HG02981 (cell line): ENCODE measurements around the gene KIFAP3.

Experiments
- ATAC-seq: cut with Tn5 transposase; IDR thresholded peaks from one replicate; pipeline ENCODE4 v1.9.1; 2021; ENCODE audit warnings: mild to moderate bottlenecking, moderate library complexity; ENCODE audit not compliant: unreplicated experiment

KIFAP3 gene

GRCh38 chr1:169999331-169999741 is 75.2 kb downstream of the KIFAP3 start:
- no peak for ATAC-seq

DNA sequence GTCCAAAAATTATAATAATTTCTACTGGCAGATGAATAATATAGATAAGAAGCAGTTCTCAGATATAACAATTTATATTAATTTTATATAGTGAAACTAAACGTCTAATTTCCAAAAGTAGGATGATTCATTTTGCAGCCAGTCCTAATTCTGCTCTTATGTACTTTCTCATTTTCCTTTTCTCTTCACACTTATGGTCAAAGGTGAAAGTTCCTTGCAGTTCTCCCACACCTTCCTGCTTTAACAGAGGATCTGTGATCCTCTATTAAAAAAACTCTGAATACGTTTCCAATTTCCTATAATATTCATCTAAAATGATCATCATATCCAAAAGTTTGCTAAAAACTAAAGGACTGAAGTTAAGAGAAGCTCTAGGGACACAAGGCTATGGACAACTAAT is 78.5 kb downstream of the KIFAP3 start:
- no peak for ATAC-seq

DNA sequence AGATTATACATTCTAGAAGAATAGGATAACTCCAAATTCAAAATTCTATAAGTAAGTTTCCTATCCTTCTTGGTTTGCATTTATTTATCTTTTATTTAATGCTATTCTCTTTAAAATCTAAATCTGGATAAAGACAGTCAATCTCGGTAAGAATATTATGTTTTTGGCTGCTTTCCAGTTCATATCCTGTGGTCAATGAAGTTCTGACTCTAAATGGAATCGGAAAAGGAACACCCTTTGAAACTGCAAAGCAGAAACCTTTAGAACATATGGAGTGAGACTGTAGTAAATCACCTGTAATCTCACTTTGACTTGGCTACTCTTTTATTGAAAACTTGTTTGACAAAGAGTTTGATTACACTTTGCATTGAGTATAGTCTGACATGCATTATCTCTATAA is 85.2 kb downstream of the KIFAP3 start:
- ATAC-seq = no peak

DNA sequence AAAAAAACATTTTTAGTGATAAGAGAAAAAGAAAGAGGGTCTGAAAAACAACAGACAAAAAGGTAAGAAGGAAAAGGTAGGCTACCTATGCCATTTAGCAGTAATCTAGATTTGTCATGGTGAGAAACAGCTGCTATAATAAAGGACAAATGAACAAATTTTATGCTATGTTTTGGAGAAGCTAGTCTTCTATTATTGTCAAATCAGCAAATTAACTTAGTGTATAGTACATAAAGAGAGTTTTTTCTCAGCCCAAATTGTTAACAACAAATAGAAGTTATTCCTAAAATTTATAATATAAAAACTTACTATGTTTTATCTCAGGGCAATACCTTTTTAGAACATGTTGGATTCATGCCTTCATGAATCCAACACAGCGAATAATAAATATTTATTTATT is 88.7 kb downstream of the KIFAP3 start:
- ATAC-seq = no peak

- no peak for ATAC-seq
These were observed 100.4 kb downstream of the KIFAP3 start for GRCh38 chr1:169974067-169974466.

DNA sequence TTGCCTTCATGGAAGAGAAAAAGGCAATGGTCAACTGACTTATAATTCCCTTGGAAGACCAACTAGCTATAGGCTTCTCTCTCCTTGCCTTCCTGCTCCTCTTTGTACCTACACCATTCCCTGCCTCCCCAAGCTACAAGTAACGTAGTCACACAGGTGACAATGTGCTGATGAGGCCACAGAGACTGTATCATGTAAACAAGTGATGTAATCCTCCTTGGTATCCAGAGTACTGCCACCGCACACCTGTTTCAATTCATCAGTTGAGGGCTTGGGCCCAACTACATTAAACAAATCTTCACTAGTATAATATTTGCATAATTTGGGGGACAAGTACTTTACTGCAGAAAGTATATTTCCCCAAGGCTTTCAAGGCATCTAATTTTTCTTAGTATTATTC is 104.4 kb downstream of the KIFAP3 start:
- ATAC-seq = no peak

GRCh38 chr1:169968174-169968573 is 106.3 kb downstream of the KIFAP3 start:
- no peak for ATAC-seq

- no peak for ATAC-seq
These were observed 110.3 kb downstream of the KIFAP3 start for GRCh38 chr1:169964206-169964605.

DNA sequence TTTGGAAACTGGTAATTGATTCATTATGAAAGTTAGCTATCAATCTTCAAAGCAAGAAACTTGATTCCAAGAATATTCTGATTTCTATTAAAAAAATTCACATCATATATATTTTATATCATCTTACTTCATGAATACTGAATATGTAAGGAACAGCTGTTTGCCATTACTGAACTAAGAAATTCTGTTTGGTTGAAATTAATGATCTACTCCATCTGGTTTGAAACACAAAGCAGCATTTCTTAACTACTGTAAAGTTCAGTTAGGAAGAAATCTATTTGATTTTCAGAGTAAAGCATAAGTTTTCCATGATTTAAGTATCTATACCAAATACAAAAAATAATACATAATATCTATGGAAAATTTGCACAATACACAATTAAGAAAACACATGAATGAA is 114.8 kb downstream of the KIFAP3 start:
- no peak for ATAC-seq

DNA sequence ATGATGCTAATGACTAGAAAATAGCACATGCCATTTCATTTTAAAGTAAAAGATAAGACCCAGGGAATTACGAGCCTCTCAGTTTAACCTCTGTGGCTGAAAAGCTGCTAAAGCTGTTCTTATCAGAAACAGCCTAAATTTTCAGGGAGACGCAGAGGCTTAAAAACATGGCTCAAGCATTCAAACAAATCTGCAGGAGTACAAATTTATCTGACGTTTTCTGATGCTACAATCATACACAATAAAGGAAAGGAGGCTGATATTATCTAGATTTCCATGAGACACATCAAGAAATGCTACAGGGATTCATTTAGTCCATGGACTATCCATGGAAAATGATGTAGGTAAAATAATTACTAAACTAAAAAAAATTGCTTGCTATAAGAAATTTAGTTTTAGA is 115.5 kb downstream of the KIFAP3 start:
- ATAC-seq = no peak

- ATAC-seq = no peak
These were observed 116.6 kb downstream of the KIFAP3 start for GRCh38 chr1:169957884-169958283.

DNA sequence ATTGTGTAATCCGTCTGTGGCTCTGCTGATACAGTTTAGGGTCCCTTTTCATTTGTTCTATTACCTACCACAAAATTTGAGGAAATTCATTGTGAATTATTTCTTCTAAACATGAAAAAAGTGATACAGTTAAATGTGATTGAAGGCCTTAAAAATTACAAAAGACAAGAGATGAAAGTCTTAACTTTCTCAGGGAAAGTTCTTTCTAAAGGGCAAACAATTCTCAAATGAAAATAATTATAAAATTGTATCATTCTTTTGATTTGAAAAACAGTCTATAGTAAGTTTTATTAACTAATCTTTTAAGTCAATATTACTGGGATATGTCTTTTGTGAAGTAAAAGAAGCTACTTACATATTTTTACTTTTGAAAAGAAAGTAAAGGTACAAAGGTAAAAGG is 123.4 kb downstream of the KIFAP3 start:
- ATAC-seq = no peak

DNA sequence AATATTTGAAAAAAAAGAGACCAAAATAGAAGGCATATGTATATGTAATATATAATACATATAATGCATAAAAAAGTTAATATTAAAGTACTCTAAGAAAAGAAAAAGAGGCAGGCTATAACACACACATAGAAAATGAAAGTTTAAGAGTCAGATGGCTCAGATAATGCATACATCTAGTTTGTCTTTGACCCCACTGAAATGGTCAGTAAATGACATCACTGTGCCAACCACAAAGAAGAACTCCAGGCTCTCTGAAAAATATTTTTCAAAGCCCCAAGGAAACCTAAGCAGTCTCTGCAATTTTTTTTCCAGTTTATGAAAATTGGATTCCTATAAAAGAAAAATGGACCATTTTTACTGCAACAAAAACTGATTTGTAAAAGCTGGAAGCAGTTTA is 125.4 kb downstream of the KIFAP3 start:
- ATAC-seq = no peak

DNA sequence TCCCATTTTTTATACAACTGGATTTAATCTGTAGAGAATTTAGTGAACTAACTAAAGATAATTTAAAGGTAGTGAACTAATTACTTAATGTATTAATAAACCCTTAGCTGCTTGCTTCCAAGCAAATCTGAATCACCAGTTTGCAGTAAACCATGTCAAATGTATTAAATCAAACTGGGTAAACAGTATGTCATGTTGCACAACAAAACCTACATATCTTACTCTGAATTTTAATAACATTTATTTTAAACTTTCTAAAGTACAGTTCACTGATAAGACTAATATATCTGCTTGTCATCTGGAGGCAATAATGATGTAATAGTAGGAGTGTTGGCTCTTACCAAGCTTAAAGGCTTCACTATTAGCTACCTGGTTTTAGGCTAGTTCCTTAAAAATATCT is 128.3 kb downstream of the KIFAP3 start:
- ATAC-seq = no peak

DNA sequence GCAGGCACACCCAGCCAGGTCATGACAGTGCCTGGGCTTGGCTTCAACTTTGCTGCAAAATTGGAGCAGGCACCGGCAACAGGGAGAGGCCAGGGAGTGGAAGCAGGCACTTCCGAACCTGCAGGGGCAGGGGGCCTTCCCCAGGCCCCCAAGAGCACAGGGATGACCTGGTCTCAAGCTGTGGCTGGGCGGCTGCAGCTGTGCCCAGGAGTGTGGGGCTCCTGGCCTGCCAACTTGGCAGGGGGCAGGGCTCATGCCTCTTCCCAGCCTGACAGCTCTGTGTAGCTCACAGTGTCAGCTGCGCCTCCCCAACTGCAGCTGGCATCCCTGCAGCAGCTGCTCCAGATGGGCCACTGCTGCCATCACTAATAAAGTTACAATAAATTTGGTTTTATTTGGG is 129.3 kb downstream of the KIFAP3 start:
- ATAC-seq = no peak

GRCh38 chr1:169944621-169945020 is 129.9 kb downstream of the KIFAP3 start:
- ATAC-seq = no peak

DNA sequence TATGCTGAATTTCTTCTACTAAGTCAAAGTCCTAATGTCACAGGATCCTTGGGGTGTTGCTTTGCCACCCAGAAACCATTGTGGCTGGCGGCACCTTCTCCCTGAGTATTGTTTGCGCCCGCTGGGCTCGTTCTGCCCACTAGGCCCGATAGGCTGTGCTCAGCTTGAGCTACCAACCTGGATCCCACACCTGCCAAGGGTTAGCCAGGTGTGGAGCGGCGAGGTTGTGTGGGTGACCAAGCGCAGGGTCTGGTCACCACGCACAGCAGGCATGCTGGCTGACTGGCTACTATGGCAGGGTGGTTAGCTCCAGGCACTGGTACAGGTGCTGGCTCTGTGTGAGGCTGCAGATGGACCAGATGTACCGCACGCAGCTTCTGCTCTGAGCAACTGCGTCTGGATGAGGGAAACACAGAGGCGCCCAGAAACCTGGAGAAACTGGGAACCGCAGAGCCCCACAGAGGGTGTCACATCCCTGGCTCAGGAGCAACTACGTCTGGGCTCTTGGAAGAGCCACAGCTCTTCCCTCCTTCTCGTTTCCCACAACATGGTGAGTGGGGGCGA is 130.4 kb downstream of the KIFAP3 start:
- no peak for ATAC-seq

DNA sequence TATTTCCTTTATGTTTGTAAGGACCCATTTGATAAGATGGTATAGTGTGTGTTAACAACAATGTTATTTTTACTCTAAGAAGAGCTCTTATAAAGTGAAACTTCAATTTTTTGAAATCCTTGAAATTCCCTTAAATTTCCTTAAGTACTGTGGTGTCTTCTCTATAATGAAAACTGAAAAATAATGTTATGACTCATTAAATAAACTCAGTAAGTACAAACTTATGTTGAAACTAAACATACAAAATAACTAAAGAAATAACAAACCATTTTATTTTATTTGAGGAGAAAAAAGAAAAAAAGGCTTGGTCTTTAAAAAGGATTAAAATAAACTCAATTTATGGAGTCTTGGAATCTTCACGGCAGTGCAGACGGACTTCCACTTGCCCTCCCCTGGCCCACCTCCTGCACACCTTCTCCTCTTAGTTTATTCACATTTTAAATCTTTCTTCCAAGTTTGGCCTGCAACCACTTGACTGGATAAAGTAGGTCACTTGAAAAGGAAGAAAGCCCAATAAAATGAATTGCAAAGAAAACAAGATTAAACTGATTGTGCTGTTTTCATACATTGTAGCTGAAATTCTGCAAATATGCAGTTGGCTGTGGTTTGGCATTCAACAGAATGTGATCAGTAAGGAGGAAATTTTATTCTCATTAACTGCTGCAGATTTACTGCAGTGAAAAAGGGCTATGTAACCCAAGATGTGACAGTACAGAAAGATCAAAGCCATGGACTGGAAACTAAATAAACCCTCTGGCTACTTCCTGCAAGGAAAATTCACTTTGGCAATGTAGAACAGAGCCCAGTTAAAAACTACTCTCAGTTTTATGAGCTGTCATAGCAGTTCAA is 132.3 kb downstream of the KIFAP3 start:
- ATAC-seq = no peak

GRCh38 chr1:169933984-169934725 is 140.3 kb downstream of the KIFAP3 start:
- no peak for ATAC-seq

- ATAC-seq = no peak
These were observed 142.7 kb downstream of the KIFAP3 start for GRCh38 chr1:169931795-169932231.

GRCh38 chr1:169929210-169929526 is 145.3 kb downstream of the KIFAP3 start:
- no peak for ATAC-seq
